CD4-positive, alpha-beta T cell treated with Interferon alpha-2 for 1 hour (primary cell): Measurements from ENCODE around the gene ACTRT2.

Source experiments
- DNase-seq, 2 donors: peaks; one replicate each; pipeline ENCODE4 v3.0.0-alpha.2; 2020 to 2022

Gene ACTRT2

GRCh38 chr1:3021233-3021671 lies at the start of gene ACTRT2:
Gene ACTRT2, plus strand, starts transcription at chr1:3021467. Its CDS starts 220 bp downstream, at chr1:3021687.
- DNase-seq = no peak

- DNase-seq = no peak
Observed at GRCh38 chr1:2971609-2972008, 49.7 kb upstream of the ACTRT2 start.

- DNase-seq = no peak
Observed at GRCh38 chr1:2972011-2972878, 49.0 kb upstream of the ACTRT2 start.

GRCh38 chr1:2972879-2973575 lies 48.2 kb upstream of the ACTRT2 start:
- DNase-seq = no peak

- DNase-seq = no peak
Observed at GRCh38 chr1:2973601-2974593, 47.4 kb upstream of the ACTRT2 start.

GRCh38 chr1:2974701-2975301 lies 46.5 kb upstream of the ACTRT2 start:
- no peak for DNase-seq

GRCh38 chr1:2975466-2976179 lies 45.6 kb upstream of the ACTRT2 start:
- DNase-seq = no peak

GRCh38 chr1:2976180-2976562 lies 45.1 kb upstream of the ACTRT2 start:
- no peak for DNase-seq

GRCh38 chr1:2977886-2978611 lies 43.2 kb upstream of the ACTRT2 start:
- DNase-seq = no peak

GRCh38 chr1:2978691-2979190 lies 42.5 kb upstream of the ACTRT2 start:
- DNase-seq = no peak

- DNase-seq = no peak
Observed at GRCh38 chr1:2979191-2980072, 41.8 kb upstream of the ACTRT2 start.

GRCh38 chr1:2980073-2980791 lies 41.0 kb upstream of the ACTRT2 start:
- DNase-seq = no peak

GRCh38 chr1:2980849-2981248 lies 40.4 kb upstream of the ACTRT2 start:
- no peak for DNase-seq

- no peak for DNase-seq
Observed at GRCh38 chr1:2981388-2981787, 39.9 kb upstream of the ACTRT2 start.

GRCh38 chr1:2981981-2982614 lies 39.2 kb upstream of the ACTRT2 start:
- no peak for DNase-seq

- no peak for DNase-seq
Observed at GRCh38 chr1:2982615-2983318, 38.5 kb upstream of the ACTRT2 start.

GRCh38 chr1:2983319-2983705 lies 38.0 kb upstream of the ACTRT2 start:
- DNase-seq = no peak
